Lower lobe of right lung (tissue), 2 donors: Measurements from ENCODE around the gene SLC2A4RG. TPM values are rescaled to one million over a fixed set of nuclear protein-coding genes. Genes with fewer than 3 reads are reported as not detected.

Experiments
- ATAC-seq, 2 donors: fragments of 200-7000 bp; cut with Tn5 transposase; one replicate each; pipeline ENCODE4 v1.9.1; 2020 to 2022; ENCODE audit warnings: mild to moderate bottlenecking in 2 of 2, moderate library complexity in 2 of 2
- DNase-seq: peaks from one replicate; pipeline ENCODE4 v3.0.0-alpha.2; 2020
- H3K27ac ChIP-seq: fragments of 200-600 bp; one replicate; pipeline ENCODE4 v1.8.0; 2022
- H3K27me3 ChIP-seq: fragments of 200-600 bp; one replicate; pipeline ENCODE4 v1.8.0; 2022; ENCODE audit warnings: low read depth
- H3K36me3 ChIP-seq: fragments of 200-600 bp; one replicate; pipeline ENCODE4 v1.8.0; 2022; ENCODE audit warnings: mild to moderate bottlenecking
- H3K4me1 ChIP-seq: fragments of 200-600 bp; one replicate; pipeline ENCODE4 v1.8.0; 2022
- H3K4me3 ChIP-seq: fragments of 200-600 bp; one replicate; pipeline ENCODE4 v1.8.0; 2022; ENCODE audit warnings: mild to moderate bottlenecking
- H3K9me3 ChIP-seq: fragments of 200-600 bp; one replicate; pipeline ENCODE4 v1.8.0; 2022
- intact Hi-C: fragments of 100-400 bp; cut with DNase I; formaldehyde crosslinking; loops from one replicate; pipeline ENCODE4 v1.11.0; 2022
- total RNA-seq: library from RNA; stranded (reverse); fragmentation: NEBNext Ultra II Directional; extraction: Animal tissue kit (Norgen Biotek cat#: 25700); gene quantifications from one replicate; pipeline ENCODE4 v1.2.1, GENCODE V29; 2021
- TF ChIP-seq, protein P1 (sequence below): fragments of 200-600 bp; IDR thresholded peaks from one replicate; pipeline ENCODE4 v1.8.0; 2022; ENCODE audit warnings: antibody characterized with exemption, mild to moderate bottlenecking
- donor health status: DM: no; HTN: yes; CAD: no; lungs with severe emphysema.

SLC2A4RG gene
- total RNA-seq, 1 donor from 2014 or later: 50.5 TPM

- DNase-seq (peak; percentile 91), ATAC-seq (peak; percentile 83)
- H3K36me3 ChIP-seq: peaks cover 36% of the 10 kb centered on the region
- peak overlapping the region; percentile 73 for H3K4me3 ChIP-seq
- no peaks in the 10 kb centered on the region for H3K9me3 ChIP-seq
- TF ChIP-seq, protein P1, sequence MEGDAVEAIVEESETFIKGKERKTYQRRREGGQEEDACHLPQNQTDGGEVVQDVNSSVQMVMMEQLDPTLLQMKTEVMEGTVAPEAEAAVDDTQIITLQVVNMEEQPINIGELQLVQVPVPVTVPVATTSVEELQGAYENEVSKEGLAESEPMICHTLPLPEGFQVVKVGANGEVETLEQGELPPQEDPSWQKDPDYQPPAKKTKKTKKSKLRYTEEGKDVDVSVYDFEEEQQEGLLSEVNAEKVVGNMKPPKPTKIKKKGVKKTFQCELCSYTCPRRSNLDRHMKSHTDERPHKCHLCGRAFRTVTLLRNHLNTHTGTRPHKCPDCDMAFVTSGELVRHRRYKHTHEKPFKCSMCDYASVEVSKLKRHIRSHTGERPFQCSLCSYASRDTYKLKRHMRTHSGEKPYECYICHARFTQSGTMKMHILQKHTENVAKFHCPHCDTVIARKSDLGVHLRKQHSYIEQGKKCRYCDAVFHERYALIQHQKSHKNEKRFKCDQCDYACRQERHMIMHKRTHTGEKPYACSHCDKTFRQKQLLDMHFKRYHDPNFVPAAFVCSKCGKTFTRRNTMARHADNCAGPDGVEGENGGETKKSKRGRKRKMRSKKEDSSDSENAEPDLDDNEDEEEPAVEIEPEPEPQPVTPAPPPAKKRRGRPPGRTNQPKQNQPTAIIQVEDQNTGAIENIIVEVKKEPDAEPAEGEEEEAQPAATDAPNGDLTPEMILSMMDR: no peak
- peaks cover 41% of the 10 kb centered on the region for H3K4me1 ChIP-seq
- intact Hi-C loops: no loop called here
- no peaks in the 10 kb centered on the region for H3K27me3 ChIP-seq
- H3K27ac ChIP-seq: peak overlapping the region; percentile 85
Measured at GRCh38 chr20:63740627-63741353, 1.2 kb downstream of the SLC2A4RG start.

- intact Hi-C loops: no loop called here
- Histone ChIP-seq H3K9me3 (no peaks in the 10 kb centered on the region), H3K4me3 (peak overlapping the region; percentile 73), H3K36me3 (peaks cover 36% of the 10 kb centered on the region), H3K27ac (peak overlapping the region; percentile 85), H3K4me1 (peaks cover 36% of the 10 kb centered on the region), H3K27me3 (no peaks in the 10 kb centered on the region)
- no peak for DNase-seq
- TF ChIP-seq, protein P1: no peak
- ATAC-seq: no peak
Measured at GRCh38 chr20:63741354-63741675, 1.7 kb downstream of the SLC2A4RG start.

DNA sequence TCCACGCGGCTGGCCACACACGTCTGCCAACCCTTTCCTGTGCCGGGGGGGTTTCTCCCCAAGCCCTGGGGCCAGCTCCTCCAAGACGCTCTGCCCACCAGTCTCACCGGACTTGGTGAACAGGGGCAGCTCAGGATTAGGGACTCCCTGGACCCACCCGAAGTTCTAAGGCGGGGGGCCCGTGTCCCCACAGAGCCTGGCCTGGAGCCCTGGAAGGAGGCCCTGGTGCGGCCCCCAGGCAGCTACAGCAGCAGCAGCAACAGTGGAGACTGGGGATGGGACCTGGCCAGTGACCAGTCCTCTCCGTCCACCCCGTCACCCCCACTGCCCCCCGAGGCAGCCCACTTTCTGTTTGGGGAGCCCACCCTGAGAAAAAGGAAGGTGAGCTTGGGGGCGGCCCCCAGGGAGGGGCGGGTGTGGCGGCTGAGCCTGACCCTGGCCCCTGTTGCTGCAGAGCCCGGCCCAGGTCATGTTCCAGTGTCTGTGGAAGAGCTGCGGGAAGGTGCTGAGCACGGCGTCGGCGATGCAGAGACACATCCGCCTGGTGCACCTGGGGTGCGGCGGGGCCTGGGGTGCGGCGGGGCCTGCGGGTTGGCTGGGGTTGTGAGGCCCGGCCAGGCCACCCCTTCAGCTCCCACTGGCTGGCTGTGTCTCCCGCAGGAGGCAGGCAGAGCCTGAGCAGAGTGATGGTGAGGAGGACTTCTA, 2.3 kb downstream of the SLC2A4RG start:
- TF ChIP-seq, protein P1: no peak
- intact Hi-C loops: no loop called here
- Histone ChIP-seq H3K27ac (peak overlapping the region; percentile 85), H3K4me3 (peak overlapping the region; percentile 73), H3K36me3 (peaks cover 36% of the 10 kb centered on the region), H3K4me1 (peaks cover 35% of the 10 kb centered on the region), H3K9me3 (no peaks in the 10 kb centered on the region), H3K27me3 (no peaks in the 10 kb centered on the region)
- DNase-seq: no peak
- no peak for ATAC-seq

DNA sequence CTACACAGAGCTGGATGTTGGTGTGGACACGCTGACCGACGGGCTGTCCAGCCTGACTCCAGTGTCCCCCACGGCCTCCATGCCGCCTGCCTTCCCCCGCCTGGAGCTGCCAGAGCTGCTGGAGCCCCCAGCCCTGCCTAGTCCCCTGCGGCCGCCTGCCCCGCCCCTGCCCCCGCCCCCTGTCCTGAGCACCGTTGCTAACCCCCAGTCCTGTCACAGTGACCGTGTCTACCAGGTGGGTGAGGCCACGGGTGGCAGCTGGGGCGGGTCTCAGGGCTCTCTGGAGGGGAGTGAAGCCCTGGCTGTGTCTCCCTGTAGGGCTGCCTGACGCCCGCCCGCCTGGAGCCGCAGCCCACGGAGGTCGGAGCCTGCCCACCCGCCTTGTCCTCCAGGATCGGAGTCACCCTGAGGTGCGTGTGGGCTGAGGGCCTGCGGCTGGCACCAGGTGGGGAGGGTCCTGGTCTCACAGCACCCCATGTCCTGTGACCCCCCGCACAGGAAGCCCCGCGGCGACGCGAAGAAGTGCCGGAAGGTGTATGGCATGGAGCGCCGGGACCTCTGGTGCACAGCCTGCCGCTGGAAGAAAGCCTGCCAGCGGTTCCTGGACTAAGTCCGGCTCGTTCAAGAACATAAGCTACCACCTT, 2.9 kb downstream of the SLC2A4RG start:
- ATAC-seq: no peak
- TF ChIP-seq, protein P1: no peak
- Histone ChIP-seq H3K4me1 (peaks cover 32% of the 10 kb centered on the region), H3K27ac (no peak overlapping the region), H3K4me3 (no peak overlapping the region), H3K36me3 (peaks cover 36% of the 10 kb centered on the region), H3K9me3 (no peaks in the 10 kb centered on the region), H3K27me3 (no peaks in the 10 kb centered on the region)
- no peak for DNase-seq
- intact Hi-C loops: no loop called here

GRCh38 chr20:63743210-63743970, 3.8 kb downstream of the SLC2A4RG start:
- H3K36me3 ChIP-seq: peaks cover 36% of the 10 kb centered on the region
- no peaks in the 10 kb centered on the region for H3K27me3 ChIP-seq
- TF ChIP-seq, protein P1: no peak
- intact Hi-C loops: no loop called here
- no peak overlapping the region for H3K4me3 ChIP-seq
- DNase-seq (no peak), ATAC-seq (no peak)
- H3K27ac ChIP-seq: no peak overlapping the region
- no peaks in the 10 kb centered on the region for H3K9me3 ChIP-seq
- peaks cover 23% of the 10 kb centered on the region for H3K4me1 ChIP-seq
